Erythroblast (primary cell): ENCODE measurements around the gene CFAP46.
A peak's percentile ranks its signal among the peaks of the same experiment; 100 is the strongest.

ENCODE experiments used
- DNase-seq, 2 experiments: peaks; one replicate each; lab custom pipeline; 2025; lab: John Stamatoyannopoulos, UW
- GATA1 ChIP-seq: IDR thresholded peaks from 2 replicates; pipeline ENCODE4 v1.6.1; 2011; ENCODE audit warnings: low read depth, mild to moderate bottlenecking, control low read depth, low read length, moderate library complexity
- POLR2A ChIP-seq: IDR thresholded peaks from 2 replicates; pipeline ENCODE4 v1.6.1; 2011; ENCODE audit warnings: mild to moderate bottlenecking, low read length

The CFAP46 gene

DNA sequence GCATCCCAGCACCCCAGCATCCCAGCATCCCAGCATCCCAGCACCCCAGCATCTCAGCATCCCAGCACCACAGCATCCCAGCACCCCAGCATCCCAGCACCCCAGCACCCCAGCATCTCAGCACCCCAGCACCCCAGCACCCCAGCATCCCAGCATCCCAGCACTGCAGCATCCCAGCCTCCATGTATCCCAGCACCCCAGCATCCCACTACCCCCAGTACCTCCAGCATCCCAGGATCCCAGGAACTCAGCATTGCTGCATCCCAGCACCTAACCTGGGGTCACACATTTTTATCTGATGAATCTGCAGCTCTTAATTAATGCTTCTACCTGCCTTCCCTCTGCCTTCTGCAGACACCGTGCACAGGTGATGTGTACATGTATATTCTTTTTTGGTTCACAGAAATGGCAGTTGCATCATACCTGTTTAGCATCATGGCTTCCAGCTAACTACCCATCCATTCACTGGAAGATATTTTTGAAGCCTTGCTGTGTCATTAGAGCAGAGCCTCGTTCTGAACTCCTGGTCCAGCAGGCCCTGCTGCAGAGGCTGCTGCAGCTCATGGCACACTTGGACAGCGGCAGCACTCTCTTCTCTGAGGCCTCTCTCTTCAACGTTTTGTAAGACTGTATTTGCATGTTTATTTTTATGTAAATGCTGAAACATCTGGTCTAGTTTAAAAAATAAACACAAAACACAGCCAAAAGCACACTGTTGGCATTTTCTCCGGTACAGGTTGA, 4.6 kb upstream of the CFAP46 start:
- DNase-seq: no peak
- TF ChIP-seq GATA1 (no peak), POLR2A (no peak)

DNA sequence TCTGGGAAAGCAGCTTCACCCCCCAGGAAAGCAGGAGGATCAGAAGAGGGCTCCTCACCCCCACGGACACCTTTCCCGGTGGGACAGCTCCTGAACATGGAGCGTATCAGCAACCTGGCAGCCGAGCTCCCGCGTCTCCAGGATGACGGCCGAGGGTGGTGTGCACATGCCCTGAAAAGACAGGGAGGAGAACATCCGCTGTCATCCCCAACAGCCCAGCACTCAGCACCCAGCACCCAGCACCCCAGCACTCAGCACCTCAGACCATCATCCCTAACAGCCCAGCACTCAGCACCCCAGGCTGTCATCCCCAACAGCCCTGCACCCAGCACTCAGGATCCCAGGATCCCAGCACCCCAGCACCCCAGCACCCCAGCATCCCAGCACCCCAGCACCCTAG, 3.9 kb upstream of the CFAP46 start:
- TF ChIP-seq POLR2A (no peak), GATA1 (no peak)
- no peak for DNase-seq

DNA sequence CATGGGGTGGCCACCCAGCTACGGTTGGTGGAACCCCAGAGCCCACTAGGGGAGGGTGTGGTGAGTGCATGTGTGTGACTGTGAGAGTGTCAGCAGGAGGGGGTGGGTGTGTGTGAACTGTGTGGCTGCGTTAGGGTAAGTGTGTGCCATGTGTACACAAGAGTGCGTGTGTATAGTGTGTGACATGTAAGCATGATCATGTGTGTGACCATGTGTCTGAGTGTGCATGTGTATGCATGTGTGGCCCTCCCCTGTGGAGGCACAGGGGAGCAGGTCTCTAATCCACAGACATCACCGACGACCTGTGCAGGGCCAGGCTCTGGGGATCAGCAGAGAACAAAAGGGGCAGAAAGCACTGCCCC, 3.5 kb upstream of the CFAP46 start:
- DNase-seq: no peak
- TF ChIP-seq GATA1 (no peak), POLR2A (no peak)

DNA sequence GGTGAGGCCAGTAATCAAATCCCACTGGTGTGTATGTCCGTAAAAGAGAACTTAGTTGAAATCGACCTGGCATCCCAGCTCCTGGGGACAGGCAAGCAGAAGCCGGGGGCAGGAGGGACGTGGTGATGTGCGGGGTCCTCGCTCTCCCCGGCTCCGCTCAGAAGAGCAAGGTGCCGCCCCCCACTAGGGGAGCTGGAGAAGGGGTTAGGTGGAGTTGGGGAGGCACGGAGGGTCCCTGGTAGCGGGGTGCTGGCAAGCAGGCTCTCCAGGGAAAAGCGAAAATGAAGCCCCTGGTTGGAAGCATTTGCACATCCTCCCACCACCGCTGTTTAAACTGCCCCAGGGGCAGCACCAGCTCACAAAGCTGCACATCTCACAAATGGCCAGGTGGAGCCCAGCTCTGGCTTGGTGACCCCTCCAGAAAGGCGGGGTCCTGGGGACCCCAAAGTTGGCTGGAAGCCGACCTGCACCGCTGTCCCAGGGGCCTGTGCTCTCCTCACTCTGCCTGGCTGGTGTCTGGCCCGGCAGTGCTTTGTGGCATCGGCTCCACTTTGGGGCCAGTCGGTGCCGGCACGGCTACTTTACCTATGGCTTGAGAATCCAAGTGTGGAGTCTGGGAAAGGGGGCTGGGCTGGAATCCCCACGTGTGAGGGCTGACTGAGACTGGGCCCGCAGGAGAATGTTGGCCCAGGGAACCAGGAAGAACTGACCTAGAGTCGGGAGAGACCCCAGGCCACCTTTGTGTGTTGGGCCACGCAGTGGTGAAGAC, 2.9 kb upstream of the CFAP46 start:
- no peak for DNase-seq

DNA sequence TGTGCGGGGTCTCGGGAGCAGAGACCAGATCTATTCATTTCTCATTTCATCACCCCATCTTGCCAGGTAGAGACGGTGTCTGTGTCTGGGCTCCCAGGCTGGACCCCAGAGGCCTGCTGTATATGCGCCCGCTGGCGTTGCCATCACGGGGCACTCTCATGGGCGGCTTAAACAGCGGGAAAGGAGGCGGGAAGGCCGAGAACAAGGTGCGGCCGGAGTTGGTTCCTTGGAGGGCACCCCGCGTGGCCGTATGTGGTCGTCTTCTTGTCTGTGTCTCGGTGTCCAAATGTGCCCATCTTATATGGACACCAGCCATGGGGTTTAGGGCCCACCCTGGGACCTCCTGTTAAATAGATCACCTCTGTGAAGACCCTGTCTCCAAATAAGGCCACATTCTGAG, 2.1 kb upstream of the CFAP46 start:
- no peak for DNase-seq
- no peak for TF ChIP-seq GATA1
- no peak for TF ChIP-seq POLR2A

More for the DNA sequence above, 2.9 kb upstream of the CFAP46 start:
- TF ChIP-seq GATA1: no peak
- TF ChIP-seq POLR2A: no peak

DNA sequence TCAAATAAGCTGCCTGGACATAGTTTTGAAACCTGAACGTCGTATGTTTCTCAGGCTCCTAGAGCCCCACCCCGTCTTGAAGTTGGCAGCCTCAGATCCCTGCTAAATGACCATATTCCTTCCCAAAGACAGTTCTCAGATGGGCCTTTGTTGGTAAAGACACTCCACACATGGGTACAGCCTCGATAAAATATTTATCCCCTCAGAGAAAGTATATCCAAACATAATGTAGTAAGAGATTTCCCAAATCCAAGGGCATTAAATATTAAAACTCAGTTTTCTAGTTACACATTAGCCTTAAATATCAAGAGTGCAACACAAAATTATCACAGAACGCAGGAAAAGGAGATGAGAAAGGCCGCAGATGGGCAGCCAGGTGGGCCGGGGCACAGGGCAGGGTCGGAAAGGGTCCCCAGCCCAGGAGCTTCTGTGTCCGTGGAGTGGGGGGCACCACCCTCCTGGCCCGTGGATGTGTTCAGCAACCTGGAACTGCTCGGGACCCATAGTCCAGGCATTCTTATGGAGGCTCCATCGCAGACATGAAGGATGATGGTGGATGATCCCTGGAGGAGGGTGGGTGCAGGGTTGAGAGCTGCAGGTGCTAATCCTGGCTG, 1.5 kb upstream of the CFAP46 start:
- TF ChIP-seq GATA1: no peak
- no peak for TF ChIP-seq POLR2A
- DNase-seq: no peak

DNA sequence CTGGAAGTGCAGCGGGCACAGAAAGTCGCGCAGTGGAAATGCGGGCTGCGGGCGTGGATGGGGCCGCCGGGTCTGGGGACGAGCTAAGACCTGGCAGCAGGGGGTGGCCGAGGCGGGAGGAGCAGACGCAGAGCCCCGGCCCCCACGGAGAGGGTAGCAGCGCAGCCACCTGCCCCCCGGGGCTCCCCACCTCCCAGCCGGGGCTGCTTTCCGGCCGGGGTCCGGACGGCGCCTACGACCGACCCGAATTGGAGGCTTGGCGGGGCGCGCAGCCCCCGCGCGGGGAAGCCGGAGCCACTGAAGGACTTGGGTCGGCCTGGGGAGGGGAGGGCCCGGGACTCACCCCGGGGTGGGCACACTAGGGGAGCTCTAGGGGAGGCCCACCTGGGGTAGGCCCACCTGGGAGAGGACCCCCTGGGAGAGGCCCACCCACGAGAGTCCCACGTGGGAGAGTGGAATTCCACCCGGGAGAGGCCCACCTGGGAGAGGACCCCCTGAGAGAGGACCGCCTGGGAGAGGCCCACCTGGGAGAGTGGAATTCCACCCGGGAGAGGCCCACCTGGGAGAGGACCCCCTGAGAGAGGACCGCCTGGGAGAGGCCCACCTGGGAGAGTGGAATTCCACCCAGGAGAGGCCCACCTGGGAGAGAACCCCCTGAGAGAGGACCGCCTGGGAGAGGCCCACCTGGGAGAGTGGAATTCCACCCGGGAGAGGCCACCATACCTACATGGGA, 854 bp upstream of the CFAP46 start:
- TF ChIP-seq GATA1 (no peak), POLR2A (no peak)
- no peak for DNase-seq

DNA sequence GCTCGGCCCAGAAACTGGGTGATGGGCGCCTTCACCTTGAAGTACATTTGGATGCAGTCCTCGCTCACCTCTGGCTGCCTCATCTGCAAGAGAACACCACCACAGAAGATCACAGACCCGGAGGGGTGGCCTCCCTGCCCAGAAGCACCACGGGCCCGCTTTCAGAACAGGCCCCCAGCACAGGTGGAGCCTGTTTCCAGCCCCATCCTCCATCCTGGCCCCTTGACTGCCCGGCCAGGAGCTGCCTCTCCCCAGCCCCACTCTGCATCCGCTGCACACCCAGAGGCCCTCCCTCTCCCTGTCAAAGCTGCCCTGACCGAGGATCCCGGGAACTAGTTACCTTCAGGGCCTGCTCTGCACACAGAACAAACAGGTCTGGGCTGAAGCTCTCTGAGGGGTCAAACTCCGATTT, 724 bp downstream of the CFAP46 start:
- no peak for DNase-seq
- TF ChIP-seq POLR2A (no peak), GATA1 (no peak)

DNA sequence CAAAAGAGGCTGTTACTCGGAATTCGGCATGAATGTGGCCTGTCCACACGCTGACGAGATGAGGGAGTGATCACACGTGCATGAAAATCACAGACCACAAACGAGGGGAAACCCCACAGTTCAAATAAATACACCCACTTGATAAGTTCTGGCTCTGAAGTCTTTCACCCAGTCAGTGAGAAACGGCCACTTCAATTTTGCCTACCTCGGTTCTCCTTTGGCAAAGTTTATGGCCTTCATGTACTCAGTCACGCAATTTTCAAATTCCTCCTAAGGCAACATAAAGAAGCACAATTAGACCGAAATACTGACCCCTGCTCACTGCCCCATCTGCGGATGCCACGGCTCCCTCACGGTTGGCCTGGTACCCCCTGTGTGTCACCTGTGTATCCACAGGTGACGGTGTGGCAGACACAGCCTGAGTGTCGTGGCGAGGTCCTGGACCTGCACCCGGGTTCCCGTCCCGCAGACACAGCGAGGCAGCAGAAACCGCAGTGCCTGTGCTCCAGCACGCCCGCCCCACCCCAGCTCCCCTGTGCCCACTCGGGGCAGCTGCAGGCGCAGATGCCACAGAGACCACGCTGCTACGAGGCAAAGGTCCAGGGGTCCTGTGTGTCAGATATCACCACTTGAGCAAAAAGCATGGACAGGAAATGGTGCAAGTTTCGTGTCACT, 1.4 kb downstream of the CFAP46 start:
- DNase-seq: no peak
- no peak for TF ChIP-seq POLR2A
- TF ChIP-seq GATA1: no peak

DNA sequence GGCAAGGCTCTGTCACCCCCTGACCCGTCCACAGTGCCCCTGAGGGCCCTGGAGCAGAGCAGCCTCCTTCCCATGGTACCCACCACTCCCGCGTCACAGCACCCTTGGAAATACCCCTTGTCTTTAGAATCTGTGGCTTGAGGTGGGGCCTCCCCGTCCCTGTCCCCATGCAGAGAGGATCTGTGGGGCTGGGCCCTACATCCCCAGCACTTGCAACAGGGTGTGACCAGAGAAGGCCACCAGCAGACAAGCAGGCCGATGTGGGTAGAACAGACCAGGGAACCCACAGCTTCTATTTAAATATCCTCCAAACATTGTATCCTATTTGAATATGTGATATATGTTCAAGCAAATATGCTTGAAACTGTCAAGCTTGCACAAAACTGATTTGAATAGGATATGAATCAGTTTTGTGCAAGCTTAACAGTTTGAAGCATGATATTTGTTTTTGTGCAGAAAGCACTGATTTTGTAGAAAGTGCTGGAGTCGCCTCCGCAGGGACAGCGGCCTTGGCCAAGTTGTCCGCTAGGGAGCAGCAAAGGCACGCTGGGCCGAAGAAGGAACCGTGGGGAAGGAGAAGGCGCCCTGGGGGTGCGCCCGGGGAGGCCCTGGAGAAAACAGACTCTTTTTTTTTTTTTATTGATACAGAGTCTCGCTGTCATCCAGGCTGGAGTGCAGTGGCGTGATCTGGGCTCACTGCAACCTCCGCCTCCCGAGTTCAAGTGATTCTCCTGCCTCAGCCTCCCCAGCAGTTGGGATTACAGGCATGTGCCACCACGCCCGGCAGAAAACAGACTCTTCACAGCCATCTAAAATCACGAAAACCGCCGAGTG, 2.2 kb downstream of the CFAP46 start:
- TF ChIP-seq GATA1 (no peak), POLR2A (no peak)
- peak; percentile 36 to 53 for DNase-seq

DNA sequence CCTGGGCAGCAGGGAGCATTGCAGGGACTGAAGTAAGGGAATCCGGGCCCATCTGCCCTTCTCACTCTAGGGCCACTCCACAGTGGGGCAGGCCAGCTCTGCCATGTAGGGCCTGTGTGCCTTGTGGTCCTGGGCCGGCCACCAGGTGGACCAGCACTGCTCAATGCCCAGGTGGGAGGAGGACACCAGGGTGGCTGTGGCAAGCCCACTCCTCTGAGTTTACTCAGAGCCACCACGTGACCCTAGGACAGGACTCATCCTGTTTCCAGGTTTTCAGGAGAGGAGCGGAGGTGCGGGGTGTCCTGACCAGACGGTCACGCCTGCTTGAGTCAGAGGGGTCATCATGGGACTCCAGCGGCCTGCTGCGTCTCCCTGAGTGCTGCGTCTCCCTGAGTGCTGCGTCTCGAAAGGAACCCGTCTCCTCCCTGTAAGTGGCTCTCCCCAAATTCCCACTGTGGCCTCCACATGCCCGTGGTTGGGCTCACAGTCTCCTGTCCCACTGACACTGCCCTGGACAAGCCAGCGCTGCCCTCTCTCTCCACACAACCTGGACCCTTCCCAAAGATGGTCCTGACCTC, 2.9 kb downstream of the CFAP46 start:
- TF ChIP-seq GATA1 (no peak), POLR2A (no peak)

DNA sequence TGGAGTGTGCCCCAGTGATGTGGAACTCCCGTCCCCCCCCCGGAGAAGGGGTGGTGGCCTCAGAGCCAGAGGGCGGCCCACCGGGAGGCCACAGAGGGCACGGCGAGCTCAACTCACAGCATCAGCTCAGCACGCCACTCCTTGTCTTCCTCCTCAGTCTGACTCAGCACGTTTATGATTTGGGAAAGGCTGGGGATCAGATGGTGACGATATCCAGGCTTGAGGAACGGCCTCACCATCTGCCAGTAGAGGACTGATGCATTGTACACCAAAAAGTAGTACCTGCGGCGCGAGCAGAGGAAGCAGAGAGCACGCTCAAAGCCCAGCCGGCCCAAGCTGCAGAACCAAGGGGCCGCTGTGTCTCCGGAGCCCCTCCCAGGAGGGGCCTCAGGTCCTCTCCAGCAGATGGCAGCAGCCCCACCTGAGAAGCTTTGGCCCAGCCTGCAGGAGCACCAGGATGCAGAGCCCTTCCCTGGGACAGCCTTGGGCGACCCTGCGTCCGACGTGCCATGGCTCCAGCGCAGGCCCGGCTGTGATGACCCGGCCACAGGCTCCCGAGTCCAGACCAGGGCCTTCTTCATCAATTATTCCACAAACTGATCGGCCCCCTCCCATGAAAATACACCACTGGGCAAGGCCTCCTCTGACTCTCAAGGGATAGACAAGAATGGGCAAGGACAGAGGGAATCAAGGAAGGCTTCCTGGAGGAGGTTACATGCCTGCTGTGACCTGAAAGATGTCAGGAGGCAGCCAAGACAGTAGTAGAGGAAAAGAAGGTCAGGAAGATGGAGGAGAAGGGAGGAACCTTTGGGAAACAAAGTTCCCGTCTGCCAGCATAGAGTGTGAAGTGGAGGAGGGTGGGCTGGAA, 3.7 kb downstream of the CFAP46 start:
- TF ChIP-seq GATA1 (no peak), POLR2A (no peak)
- DNase-seq: no peak

More for the DNA sequence above, 2.9 kb downstream of the CFAP46 start:
- DNase-seq: no peak
